Smooth muscle cell (in vitro differentiated cells): ENCODE data around the gene TBCK. TPM values are rescaled to one million over a fixed set of nuclear protein-coding genes. Genes with fewer than 3 reads are reported as not detected.

Experiments used
- DNase-seq: peaks from one replicate; lab custom pipeline; 2025; ENCODE audit not compliant: unreplicated experiment; lab: John Stamatoyannopoulos, UW
- H2AFZ ChIP-seq: fragments of 200-600 bp; sonication (generic); 2 replicates; pipeline ENCODE4 v1.6.0; 2016; ENCODE audit warnings: antibody characterized with exemption, low read depth, mild to moderate bottlenecking
- H3F3A ChIP-seq: fragments of 200-600 bp; sonication (generic); 2 replicates; pipeline ENCODE4 v1.6.0; 2017; ENCODE audit warnings: antibody characterized with exemption, low read depth
- H3K27ac ChIP-seq: fragments of 200-600 bp; sonication (generic); 2 replicates; pipeline ENCODE4 v1.5.1; 2016; ENCODE audit warnings: low read depth, mild to moderate bottlenecking
- H3K27me3 ChIP-seq: fragments of 200-600 bp; sonication (generic); 2 replicates; pipeline ENCODE4 v1.6.1; 2016; ENCODE audit warnings: low read depth, mild to moderate bottlenecking
- H3K36me3 ChIP-seq: fragments of 200-600 bp; sonication (generic); 2 replicates; pipeline ENCODE4 v1.5.1; 2016; ENCODE audit warnings: low read depth
- H3K4me1 ChIP-seq: fragments of 200-600 bp; sonication (generic); 2 replicates; pipeline ENCODE4 v1.5.1; 2016; ENCODE audit warnings: low read depth
- H3K4me2 ChIP-seq: fragments of 200-600 bp; sonication (generic); 2 replicates; pipeline ENCODE4 v1.6.0; 2016; ENCODE audit warnings: mild to moderate bottlenecking
- H3K4me3 ChIP-seq: fragments of 200-600 bp; sonication (generic); 2 replicates; pipeline ENCODE4 v1.5.1; 2016; ENCODE audit warnings: mild to moderate bottlenecking
- H3K79me2 ChIP-seq: fragments of 200-600 bp; sonication (generic); 2 replicates; pipeline ENCODE4 v1.6.0; 2016; ENCODE audit warnings: low read depth, mild to moderate bottlenecking
- H3K9ac ChIP-seq: fragments of 200-600 bp; sonication (generic); 2 replicates; pipeline ENCODE4 v1.6.0; 2016; ENCODE audit warnings: low read depth
- H3K9me3 ChIP-seq: fragments of 200-600 bp; sonication (generic); replicated peaks from 2 replicates; pipeline ENCODE4 v1.5.1; 2016; ENCODE audit warnings: low read depth
- H4K20me1 ChIP-seq: fragments of 200-600 bp; sonication (generic); 2 replicates; pipeline ENCODE4 v1.6.0; 2016; ENCODE audit warnings: low read depth
- WGBS: methylation state at CpG from one replicate; pipeline ENCODE4 v1.1.7; 2016; ENCODE audit warnings: low lambda C conversion rate; 5-methylcytosine and 5-hydroxymethylcytosine counted together
- polyA plus RNA-seq: library from polyadenylated mRNA; unstranded; fragments of >200 nt; fragmentation: Nextera tagmentation; extraction: Ambion mirVana; gene quantifications from 2 replicates; pipeline ENCODE4 v1.2.1, GENCODE V29; 2016
- total RNA-seq: library from RNA; depleted of rRNA; stranded (reverse); fragments of >200 nt; gene quantifications from 2 replicates; pipeline ENCODE4 v1.2.3, GENCODE V29; 2014
- TF ChIP-seq, protein P1 (sequence below): fragments of 200-600 bp; sonication (generic); IDR thresholded peaks from 2 replicates; pipeline ENCODE4 v1.5.1; 2017; ENCODE audit warnings: borderline replicate concordance, mild to moderate bottlenecking, antibody characterized with exemption; ENCODE audit not compliant: insufficient read depth, poor library complexity, severe bottlenecking

TBCK gene
- total and polyA plus RNA-seq, 2 experiments from 2014 or later = 10.0 to 28.1 TPM

DNA sequence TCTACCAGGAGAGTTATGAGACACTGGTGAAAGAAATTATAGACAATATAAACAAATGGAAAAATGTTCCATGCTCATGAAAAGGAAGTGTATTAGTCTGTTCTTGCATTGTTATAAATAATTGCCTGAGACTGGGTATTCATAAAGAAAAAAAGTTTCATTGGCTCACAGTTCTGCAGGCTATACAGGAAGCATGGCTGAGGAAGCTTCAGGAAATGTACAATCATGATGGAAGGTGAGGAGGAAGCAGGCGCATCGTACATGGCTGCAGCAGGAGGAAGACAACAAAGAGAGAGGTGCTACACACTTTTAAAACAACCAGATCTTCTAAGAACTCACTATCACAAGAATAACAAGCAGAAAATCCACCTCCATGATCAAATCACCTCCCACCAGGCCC, 236.4 kb downstream of the TBCK start:
- Histone ChIP-seq H3K4me3 (no peak overlapping the region), H3K9ac (no peak overlapping the region), H3K4me2 (no peak overlapping the region), H4K20me1 (no peaks in the 10 kb centered on the region), H3K79me2 (no peaks in the 10 kb centered on the region), H3K36me3 (peaks cover 5% of the 10 kb centered on the region), H3F3A (no peaks in the 10 kb centered on the region), H3K4me1 (no peaks in the 10 kb centered on the region), H3K27ac (no peak overlapping the region), H3K9me3 (peaks cover 16% of the 10 kb centered on the region), H3K27me3 (no peaks in the 10 kb centered on the region), H2AFZ (no peak overlapping the region)
- no peak for DNase-seq
- 100% methylated on average over 2 of the region's 2 CpGs for WGBS
- TF ChIP-seq, protein P1, sequence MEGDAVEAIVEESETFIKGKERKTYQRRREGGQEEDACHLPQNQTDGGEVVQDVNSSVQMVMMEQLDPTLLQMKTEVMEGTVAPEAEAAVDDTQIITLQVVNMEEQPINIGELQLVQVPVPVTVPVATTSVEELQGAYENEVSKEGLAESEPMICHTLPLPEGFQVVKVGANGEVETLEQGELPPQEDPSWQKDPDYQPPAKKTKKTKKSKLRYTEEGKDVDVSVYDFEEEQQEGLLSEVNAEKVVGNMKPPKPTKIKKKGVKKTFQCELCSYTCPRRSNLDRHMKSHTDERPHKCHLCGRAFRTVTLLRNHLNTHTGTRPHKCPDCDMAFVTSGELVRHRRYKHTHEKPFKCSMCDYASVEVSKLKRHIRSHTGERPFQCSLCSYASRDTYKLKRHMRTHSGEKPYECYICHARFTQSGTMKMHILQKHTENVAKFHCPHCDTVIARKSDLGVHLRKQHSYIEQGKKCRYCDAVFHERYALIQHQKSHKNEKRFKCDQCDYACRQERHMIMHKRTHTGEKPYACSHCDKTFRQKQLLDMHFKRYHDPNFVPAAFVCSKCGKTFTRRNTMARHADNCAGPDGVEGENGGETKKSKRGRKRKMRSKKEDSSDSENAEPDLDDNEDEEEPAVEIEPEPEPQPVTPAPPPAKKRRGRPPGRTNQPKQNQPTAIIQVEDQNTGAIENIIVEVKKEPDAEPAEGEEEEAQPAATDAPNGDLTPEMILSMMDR = no peak

DNA sequence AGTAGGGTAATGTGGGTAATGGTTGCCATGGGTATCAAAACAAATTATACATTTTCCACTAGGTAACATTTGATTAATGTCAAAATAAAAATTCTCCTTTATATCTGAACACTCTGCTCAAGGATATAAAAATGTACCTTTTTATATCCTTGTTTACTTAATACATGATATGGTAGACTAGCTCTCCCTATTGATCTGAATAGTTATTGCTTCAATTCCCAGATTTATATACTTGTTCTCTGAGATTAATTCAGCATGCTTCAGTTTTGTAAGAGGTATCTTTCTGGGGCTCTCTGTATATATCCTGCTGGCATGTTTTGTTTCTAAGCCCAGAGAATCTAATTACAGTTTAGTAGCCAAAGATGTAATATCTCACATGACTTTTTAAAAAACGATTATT, 251.0 kb downstream of the TBCK start:
- Histone ChIP-seq H3K4me1 (peaks cover 9% of the 10 kb centered on the region), H3K9me3 (no peaks in the 10 kb centered on the region), H3K27ac (no peak overlapping the region), H3K79me2 (no peaks in the 10 kb centered on the region), H3K27me3 (no peaks in the 10 kb centered on the region), H3K4me3 (no peak overlapping the region), H3K9ac (no peak overlapping the region), H2AFZ (no peak overlapping the region), H4K20me1 (peaks cover 8% of the 10 kb centered on the region), H3K36me3 (no peaks in the 10 kb centered on the region), H3K4me2 (no peak overlapping the region), H3F3A (peaks cover 8% of the 10 kb centered on the region)
- DNase-seq = no peak
- TF ChIP-seq, protein P1 = no peak
- 91% methylated on average over 1 of the region's 1 CpG for WGBS

DNA sequence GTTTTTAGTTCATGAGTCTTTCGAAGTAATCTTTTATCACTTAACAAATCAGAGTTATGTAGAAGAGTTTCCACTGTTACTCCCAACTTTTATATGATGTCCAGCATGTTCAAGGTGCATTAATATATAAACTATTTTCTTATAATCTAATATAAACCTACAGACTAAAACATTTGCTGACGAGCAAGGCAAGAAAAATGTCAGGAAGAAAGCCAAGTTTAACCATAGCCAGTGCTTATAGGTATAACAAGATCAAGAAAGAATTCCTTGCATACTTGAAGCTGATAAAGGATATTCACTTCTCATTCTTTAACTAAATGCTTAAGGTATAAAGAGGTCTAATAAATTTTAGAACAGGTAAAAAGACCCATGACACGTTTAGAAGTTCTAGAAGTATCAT, 253.0 kb downstream of the TBCK start:
- Histone ChIP-seq H2AFZ (no peak overlapping the region), H3K9me3 (no peaks in the 10 kb centered on the region), H3K27ac (peak overlapping the region; percentile 35), H3K36me3 (no peaks in the 10 kb centered on the region), H4K20me1 (peaks cover 8% of the 10 kb centered on the region), H3K4me1 (peaks cover 9% of the 10 kb centered on the region), H3K9ac (no peak overlapping the region), H3F3A (peaks cover 8% of the 10 kb centered on the region), H3K4me3 (no peak overlapping the region), H3K79me2 (no peaks in the 10 kb centered on the region), H3K27me3 (no peaks in the 10 kb centered on the region), H3K4me2 (peak overlapping the region; percentile 49)
- 66% methylated on average over 3 of the region's 3 CpGs for WGBS
- TF ChIP-seq, protein P1 = no peak
- no peak for DNase-seq

DNA sequence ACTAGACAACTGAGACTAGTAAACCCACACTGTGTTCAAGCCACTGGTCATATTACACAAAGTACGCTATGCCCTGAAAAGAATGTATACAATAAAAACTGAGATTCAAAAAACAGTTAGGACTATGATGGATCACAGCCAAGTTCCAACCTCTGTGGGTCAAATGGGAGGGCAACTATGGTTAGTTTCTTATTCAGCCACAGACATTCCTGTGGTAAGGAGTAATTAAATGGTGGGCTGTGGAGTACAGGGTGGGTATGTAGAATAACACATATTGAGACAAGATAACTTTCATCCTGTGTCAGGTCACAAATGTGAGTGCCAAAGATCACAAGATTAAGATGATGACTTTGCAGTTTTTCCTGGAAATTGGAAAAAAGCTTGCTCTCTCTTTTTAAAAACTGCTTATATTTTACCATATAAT, 253.5 kb downstream of the TBCK start:
- H3K4me1 ChIP-seq = peaks cover 9% of the 10 kb centered on the region
- H2AFZ ChIP-seq = no peak overlapping the region
- H3K36me3 ChIP-seq = no peaks in the 10 kb centered on the region
- no peaks in the 10 kb centered on the region for H3K79me2 ChIP-seq
- peaks cover 8% of the 10 kb centered on the region for H4K20me1 ChIP-seq
- H3K9me3 ChIP-seq = no peaks in the 10 kb centered on the region
- H3K27me3 ChIP-seq = no peaks in the 10 kb centered on the region
- 13% methylated on average over 1 of the region's 1 CpG for WGBS
- peak overlapping the region; percentile 35 for H3K27ac ChIP-seq
- no peak overlapping the region for H3K4me3 ChIP-seq
- H3K4me2 ChIP-seq = peak overlapping the region; percentile 49
- TF ChIP-seq, protein P1 = no peak
- no peak overlapping the region for H3K9ac ChIP-seq
- peaks cover 8% of the 10 kb centered on the region for H3F3A ChIP-seq
- DNase-seq = no peak
